K562 (cell line): ENCODE data around the gene ATCAY. TPM values are rescaled to one million over a fixed set of nuclear protein-coding genes. Genes with fewer than 3 reads are reported as not detected.
A peak's percentile ranks its signal among the peaks of the same experiment; 100 is the strongest.

Source experiments
- MECOM ChIP-seq: fragments of 250-450 bp; sonication (Bioruptor Pico); IDR thresholded peaks from 2 replicates; pipeline ENCODE4 v1.8.0; 2022; ENCODE audit warnings: inconsistent platforms
- MTA1 ChIP-seq: fragments of 450-650 bp; IDR thresholded peaks from 2 replicates; pipeline ENCODE4 v1.6.1; 2017; ENCODE audit warnings: borderline replicate concordance
- NCOR1 ChIP-seq: fragments of 450-650 bp; IDR thresholded peaks from 2 replicates; pipeline ENCODE4 v1.6.1; 2016; ENCODE audit warnings: mild to moderate bottlenecking, moderate library complexity
- POLR2B ChIP-seq: fragments of 450-650 bp; IDR thresholded peaks from 2 replicates; pipeline ENCODE4 v1.6.1; 2018; ENCODE audit warnings: low read depth; ENCODE audit not compliant: partially characterized antibody
- PYGO2 ChIP-seq: fragments of 450-650 bp; IDR thresholded peaks from 2 replicates; pipeline ENCODE4 v1.6.1; 2016; ENCODE audit warnings: mild to moderate bottlenecking, missing genetic modification characterization, moderate library complexity, missing compliant biosample characterization
- SRSF1 ChIP-seq: fragments of 200-400 bp; formaldehyde crosslinking; IDR thresholded peaks from 2 replicates; pipeline ENCODE4 v1.6.1; 2017; ENCODE audit warnings: mild to moderate bottlenecking, low read depth, low read length, moderate library complexity
- TRIM28 ChIP-seq: fragments of 450-650 bp; IDR thresholded peaks from 2 replicates; pipeline ENCODE4 v1.6.1; 2017
- ZNF146 ChIP-seq: IDR thresholded peaks from one replicate; pipeline ENCODE4 v1.6.1; 2018; ENCODE audit warnings: missing compliant biosample characterization; ENCODE audit not compliant: unreplicated experiment
- ZNF212 ChIP-seq: fragments of 450-650 bp; formaldehyde crosslinking; IDR thresholded peaks from 2 replicates; pipeline ENCODE4 v1.4.0; 2020; ENCODE audit warnings: mild to moderate bottlenecking
- ZNF57 ChIP-seq: fragments of 450-650 bp; formaldehyde crosslinking; IDR thresholded peaks from 2 replicates; pipeline ENCODE4 v1.4.0; 2020; ENCODE audit warnings: mild to moderate bottlenecking, moderate library complexity
- polyA plus RNA-seq, 8 experiments: library from polyadenylated mRNA; depleted of rRNA in 4 of 8; stranded (reverse) in 5 of 8; unstranded in 3 of 8; fragments of >200 nt; fragmentation: Nextera tagmentation in 2 of 8; fragmentation: Illumina TruSeq in 1 of 8; extraction: Ambion mirVana in 2 of 8; extraction: Trizol in 1 of 8; gene quantifications; 2 replicates each; pipeline versions ENCODE4 v1.2.1 to v1.2.3, GENCODE V29; 2011 to 2014; ENCODE audit warnings: inconsistent platforms in 1 of 8, missing spikeins in 1 of 8
- total RNA-seq, 7 experiments: library from RNA; depleted of rRNA in 6 of 7; stranded (reverse); fragments of >200 nt in 6 of 7; fragmentation: Illumina TruSeq in 2 of 7; extraction: Trizol in 2 of 7; gene quantifications; 2 replicates each; pipeline versions ENCODE4 v1.2.1 to v1.2.3, GENCODE V29; 2011 to 2021; ENCODE audit warnings: low replicate concordance in 1 of 7
- TF ChIP-seq, protein P1 (sequence below): fragments of 250-450 bp; sonication (Bioruptor Pico); IDR thresholded peaks from 2 replicates; pipeline ENCODE4 v1.4.0; 2020; ENCODE audit warnings: mild to moderate bottlenecking, moderate library complexity
- TF ChIP-seq, protein P2 (sequence below): sonication (generic); formaldehyde crosslinking; IDR thresholded peaks from 2 replicates; pipeline ENCODE4 v1.8.1; 2023; ENCODE audit warnings: mild to moderate bottlenecking, missing genetic modification reagents
- TF ChIP-seq, protein P3 (sequence below), 2 experiments: fragments of 450-650 bp in 1 of 2; sonication (generic) in 1 of 2; formaldehyde crosslinking in 1 of 2; IDR thresholded peaks in 1 of 2; conservative IDR thresholded peaks in 1 of 2; 2 replicates each; pipeline versions ENCODE4 v1.6.1 to v1.8.1; 2016 to 2023; ENCODE audit warnings: mild to moderate bottlenecking in 2 of 2, moderate library complexity in 2 of 2, inconsistent platforms in 1 of 2, missing genetic modification reagents in 1 of 2
- TF ChIP-seq, protein P4 (sequence below): fragments of 250-450 bp; sonication (Bioruptor Pico); IDR thresholded peaks from 2 replicates; pipeline ENCODE4 v1.4.0; 2020; ENCODE audit warnings: borderline replicate concordance
- TF ChIP-seq, protein P5 (sequence below): fragments of 250-450 bp; sonication (Bioruptor Pico); IDR thresholded peaks from 2 replicates; pipeline ENCODE4 v1.5.0; 2022; ENCODE audit warnings: mild to moderate bottlenecking
- TF ChIP-seq, protein P6 (sequence below): fragments of 250-450 bp; sonication (Bioruptor Pico); IDR thresholded peaks from 2 replicates; pipeline ENCODE4 v1.8.0; 2021; ENCODE audit warnings: borderline replicate concordance, mild to moderate bottlenecking, moderate library complexity; ENCODE audit not compliant: poor library complexity, severe bottlenecking

Gene ATCAY
- total and polyA plus RNA-seq, 9 of the 15 experiments (the other 6 are each of a cell fraction or from before 2014, with no cell fraction given): not detected

DNA sequence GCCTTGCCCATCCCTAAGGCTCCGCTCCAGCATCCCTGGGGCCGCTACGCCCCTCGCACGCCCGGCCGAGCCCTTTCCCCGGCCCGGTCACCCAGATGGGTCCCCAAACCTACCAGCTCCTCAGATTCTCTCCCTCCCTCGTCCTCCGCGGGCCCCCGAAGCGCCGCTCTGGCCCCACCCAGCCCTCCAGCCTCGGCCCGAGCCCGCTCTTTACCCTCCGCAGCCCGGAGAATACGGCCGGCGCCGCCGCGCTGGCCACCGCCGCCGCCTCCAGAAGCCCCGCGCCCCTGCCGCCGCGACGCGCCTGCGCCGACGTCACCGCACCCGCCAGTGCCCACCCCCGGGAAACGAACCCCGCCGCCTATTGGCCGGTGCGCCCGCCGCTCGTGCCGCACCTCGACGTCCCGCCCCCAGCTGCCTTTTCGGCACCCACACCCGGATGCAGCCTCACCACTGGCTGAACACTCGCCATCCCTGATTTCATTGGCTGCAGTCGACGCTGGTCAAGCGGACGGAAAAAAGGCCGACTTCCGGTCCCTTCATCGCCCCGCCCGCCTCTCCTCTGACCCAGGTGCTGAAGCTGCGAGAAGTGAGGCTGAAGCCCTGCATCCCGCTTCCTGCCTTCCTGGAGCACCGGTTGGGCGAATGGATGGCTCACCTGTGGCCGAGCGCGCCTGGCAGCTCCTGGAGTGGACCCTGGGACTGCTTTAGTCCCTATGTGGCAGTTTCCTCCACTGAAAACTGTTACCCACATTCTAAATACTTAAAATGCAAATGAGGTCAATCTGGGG is 90.5 kb downstream of the ATCAY start, which contains the start of gene DAPK3 (continued):
- no peak for TF ChIP-seq MTA1
- TF ChIP-seq TRIM28: no peak
- TF ChIP-seq, protein P1, sequence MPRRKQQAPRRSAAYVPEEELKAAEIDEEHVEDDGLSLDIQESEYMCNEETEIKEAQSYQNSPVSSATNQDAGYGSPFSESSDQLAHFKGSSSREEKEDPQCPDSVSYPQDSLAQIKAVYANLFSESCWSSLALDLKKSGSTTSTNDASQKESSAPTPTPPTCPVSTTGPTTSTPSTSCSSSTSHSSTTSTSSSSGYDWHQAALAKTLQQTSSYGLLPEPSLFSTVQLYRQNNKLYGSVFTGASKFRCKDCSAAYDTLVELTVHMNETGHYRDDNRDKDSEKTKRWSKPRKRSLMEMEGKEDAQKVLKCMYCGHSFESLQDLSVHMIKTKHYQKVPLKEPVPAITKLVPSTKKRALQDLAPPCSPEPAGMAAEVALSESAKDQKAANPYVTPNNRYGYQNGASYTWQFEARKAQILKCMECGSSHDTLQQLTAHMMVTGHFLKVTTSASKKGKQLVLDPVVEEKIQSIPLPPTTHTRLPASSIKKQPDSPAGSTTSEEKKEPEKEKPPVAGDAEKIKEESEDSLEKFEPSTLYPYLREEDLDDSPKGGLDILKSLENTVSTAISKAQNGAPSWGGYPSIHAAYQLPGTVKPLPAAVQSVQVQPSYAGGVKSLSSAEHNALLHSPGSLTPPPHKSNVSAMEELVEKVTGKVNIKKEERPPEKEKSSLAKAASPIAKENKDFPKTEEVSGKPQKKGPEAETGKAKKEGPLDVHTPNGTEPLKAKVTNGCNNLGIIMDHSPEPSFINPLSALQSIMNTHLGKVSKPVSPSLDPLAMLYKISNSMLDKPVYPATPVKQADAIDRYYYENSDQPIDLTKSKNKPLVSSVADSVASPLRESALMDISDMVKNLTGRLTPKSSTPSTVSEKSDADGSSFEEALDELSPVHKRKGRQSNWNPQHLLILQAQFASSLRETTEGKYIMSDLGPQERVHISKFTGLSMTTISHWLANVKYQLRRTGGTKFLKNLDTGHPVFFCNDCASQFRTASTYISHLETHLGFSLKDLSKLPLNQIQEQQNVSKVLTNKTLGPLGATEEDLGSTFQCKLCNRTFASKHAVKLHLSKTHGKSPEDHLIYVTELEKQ (CRISPR knock-in tag): no peak
- no peak for TF ChIP-seq ZNF212 (CRISPR knock-in tag)
- no peak for TF ChIP-seq MECOM (CRISPR knock-in tag)
- TF ChIP-seq, protein P2, sequence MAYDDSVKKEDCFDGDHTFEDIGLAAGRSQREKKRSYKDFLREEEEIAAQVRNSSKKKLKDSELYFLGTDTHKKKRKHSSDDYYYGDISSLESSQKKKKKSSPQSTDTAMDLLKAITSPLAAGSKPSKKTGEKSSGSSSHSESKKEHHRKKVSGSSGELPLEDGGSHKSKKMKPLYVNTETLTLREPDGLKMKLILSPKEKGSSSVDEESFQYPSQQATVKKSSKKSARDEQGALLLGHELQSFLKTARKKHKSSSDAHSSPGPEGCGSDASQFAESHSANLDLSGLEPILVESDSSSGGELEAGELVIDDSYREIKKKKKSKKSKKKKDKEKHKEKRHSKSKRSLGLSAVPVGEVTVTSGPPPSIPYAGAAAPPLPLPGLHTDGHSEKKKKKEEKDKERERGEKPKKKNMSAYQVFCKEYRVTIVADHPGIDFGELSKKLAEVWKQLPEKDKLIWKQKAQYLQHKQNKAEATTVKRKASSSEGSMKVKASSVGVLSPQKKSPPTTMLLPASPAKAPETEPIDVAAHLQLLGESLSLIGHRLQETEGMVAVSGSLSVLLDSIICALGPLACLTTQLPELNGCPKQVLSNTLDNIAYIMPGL (CRISPR knock-in tag): peak; percentile 82; the same call in 1 of the 2 replicates
- TF ChIP-seq PYGO2 (tag): no peak
- TF ChIP-seq, protein P3, sequence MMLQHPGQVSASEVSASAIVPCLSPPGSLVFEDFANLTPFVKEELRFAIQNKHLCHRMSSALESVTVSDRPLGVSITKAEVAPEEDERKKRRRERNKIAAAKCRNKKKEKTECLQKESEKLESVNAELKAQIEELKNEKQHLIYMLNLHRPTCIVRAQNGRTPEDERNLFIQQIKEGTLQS (IDR thresholded peaks at IDR 0.05): no peak
- TF ChIP-seq, protein P3 (CRISPR knock-in tag; conservative IDR thresholded peaks at IDR 0.05): no peak
- TF ChIP-seq, protein P4, sequence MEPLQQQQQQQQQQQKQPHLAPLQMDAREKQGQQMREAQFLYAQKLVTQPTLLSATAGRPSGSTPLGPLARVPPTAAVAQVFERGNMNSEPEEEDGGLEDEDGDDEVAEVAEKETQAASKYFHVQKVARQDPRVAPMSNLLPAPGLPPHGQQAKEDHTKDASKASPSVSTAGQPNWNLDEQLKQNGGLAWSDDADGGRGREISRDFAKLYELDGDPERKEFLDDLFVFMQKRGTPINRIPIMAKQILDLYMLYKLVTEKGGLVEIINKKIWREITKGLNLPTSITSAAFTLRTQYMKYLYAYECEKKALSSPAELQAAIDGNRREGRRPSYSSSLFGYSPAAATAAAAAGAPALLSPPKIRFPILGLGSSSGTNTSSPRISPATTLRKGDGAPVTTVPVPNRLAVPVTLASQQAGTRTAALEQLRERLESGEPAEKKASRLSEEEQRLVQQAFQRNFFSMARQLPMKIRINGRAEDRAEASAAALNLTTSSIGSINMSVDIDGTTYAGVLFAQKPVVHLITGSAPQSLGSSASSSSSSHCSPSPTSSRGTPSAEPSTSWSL (CRISPR knock-in tag): no peak
- TF ChIP-seq, protein P5, sequence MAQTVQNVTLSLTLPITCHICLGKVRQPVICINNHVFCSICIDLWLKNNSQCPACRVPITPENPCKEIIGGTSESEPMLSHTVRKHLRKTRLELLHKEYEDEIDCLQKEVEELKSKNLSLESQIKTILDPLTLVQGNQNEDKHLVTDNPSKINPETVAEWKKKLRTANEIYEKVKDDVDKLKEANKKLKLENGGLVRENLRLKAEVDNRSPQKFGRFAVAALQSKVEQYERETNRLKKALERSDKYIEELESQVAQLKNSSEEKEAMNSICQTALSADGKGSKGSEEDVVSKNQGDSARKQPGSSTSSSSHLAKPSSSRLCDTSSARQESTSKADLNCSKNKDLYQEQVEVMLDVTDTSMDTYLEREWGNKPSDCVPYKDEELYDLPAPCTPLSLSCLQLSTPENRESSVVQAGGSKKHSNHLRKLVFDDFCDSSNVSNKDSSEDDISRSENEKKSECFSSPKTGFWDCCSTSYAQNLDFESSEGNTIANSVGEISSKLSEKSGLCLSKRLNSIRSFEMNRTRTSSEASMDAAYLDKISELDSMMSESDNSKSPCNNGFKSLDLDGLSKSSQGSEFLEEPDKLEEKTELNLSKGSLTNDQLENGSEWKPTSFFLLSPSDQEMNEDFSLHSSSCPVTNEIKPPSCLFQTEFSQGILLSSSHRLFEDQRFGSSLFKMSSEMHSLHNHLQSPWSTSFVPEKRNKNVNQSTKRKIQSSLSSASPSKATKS: no peak
- no peak for TF ChIP-seq NCOR1
- no peak for TF ChIP-seq ZNF57 (CRISPR knock-in tag)
- no peak for TF ChIP-seq SRSF1
- peak; percentile 51 for TF ChIP-seq POLR2B
- TF ChIP-seq, protein P6, sequence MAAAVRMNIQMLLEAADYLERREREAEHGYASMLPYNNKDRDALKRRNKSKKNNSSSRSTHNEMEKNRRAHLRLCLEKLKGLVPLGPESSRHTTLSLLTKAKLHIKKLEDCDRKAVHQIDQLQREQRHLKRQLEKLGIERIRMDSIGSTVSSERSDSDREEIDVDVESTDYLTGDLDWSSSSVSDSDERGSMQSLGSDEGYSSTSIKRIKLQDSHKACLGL (CRISPR knock-in tag): no peak
- TF ChIP-seq ZNF146: no peak
